GM19372 (cell line): Measurements from ENCODE around the gene OLFML3.
"Not testable (repeated sequence)": the region's sequence is repeated elsewhere in the genome, so short reads cannot be mapped to it uniquely, and the experiment has no call there.

ENCODE experiments used
- ATAC-seq: cut with Tn5 transposase; IDR thresholded peaks from one replicate; pipeline ENCODE4 v1.9.1; 2021; ENCODE audit warnings: mild to moderate bottlenecking, low read depth, moderate library complexity; ENCODE audit not compliant: unreplicated experiment

The OLFML3 gene

GRCh38 chr1:113990530-113990929 is 11.3 kb downstream of the OLFML3 start:
- no peak for ATAC-seq

- ATAC-seq: no peak
These were observed 11.7 kb downstream of the OLFML3 start for GRCh38 chr1:113990961-113991360.

GRCh38 chr1:113991467-113991997 is 12.3 kb downstream of the OLFML3 start:
- ATAC-seq: no peak

- ATAC-seq: no peak
These were observed 13.8 kb downstream of the OLFML3 start for GRCh38 chr1:113993072-113993471.

GRCh38 chr1:113993766-113994165 is 14.5 kb downstream of the OLFML3 start:
- ATAC-seq: no peak

- ATAC-seq: no peak
These were observed 16.1 kb downstream of the OLFML3 start for GRCh38 chr1:113995382-113995781.

GRCh38 chr1:113998361-113998760 is 19.1 kb downstream of the OLFML3 start:
- no peak for ATAC-seq

GRCh38 chr1:113999233-113999632 is 20.0 kb downstream of the OLFML3 start:
- no peak for ATAC-seq

GRCh38 chr1:113999799-114000198 is 20.5 kb downstream of the OLFML3 start:
- ATAC-seq: no peak

- no peak for ATAC-seq
These were observed 21.1 kb downstream of the OLFML3 start for GRCh38 chr1:114000406-114000805.

- no peak for ATAC-seq
These were observed 23.4 kb downstream of the OLFML3 start for GRCh38 chr1:114002492-114003239.

GRCh38 chr1:114003431-114003830 is 24.2 kb downstream of the OLFML3 start:
- ATAC-seq: no peak

- not testable (repeated sequence) for ATAC-seq
These were observed 27.6 kb downstream of the OLFML3 start for GRCh38 chr1:114006825-114007224.

- ATAC-seq: no peak
These were observed 29.2 kb downstream of the OLFML3 start for GRCh38 chr1:114008480-114008941.

GRCh38 chr1:114008993-114009392 is 29.7 kb downstream of the OLFML3 start:
- ATAC-seq: no peak

- no peak for ATAC-seq
These were observed 30.1 kb downstream of the OLFML3 start for GRCh38 chr1:114009393-114009792.

GRCh38 chr1:114010433-114011184 is 31.3 kb downstream of the OLFML3 start:
- no peak for ATAC-seq

GRCh38 chr1:114011796-114012195 is 32.5 kb downstream of the OLFML3 start:
- ATAC-seq: no peak

GRCh38 chr1:114015075-114015474 is 35.8 kb downstream of the OLFML3 start:
- ATAC-seq: no peak

- not testable (repeated sequence) for ATAC-seq
These were observed 40.5 kb downstream of the OLFML3 start for GRCh38 chr1:114019724-114020123.

- no peak for ATAC-seq
These were observed 42.4 kb downstream of the OLFML3 start for GRCh38 chr1:114021665-114022099.
